ENCODE data around the gene NUP107. TPM values are rescaled to one million over a fixed set of nuclear protein-coding genes. Genes with fewer than 3 reads are reported as not detected.

The NUP107 gene
- total and polyA plus RNA-seq, 2 donors (not counting 1 experiment from before 2014, with no cell fraction given): 23.2 to 77.3 TPM

DNA sequence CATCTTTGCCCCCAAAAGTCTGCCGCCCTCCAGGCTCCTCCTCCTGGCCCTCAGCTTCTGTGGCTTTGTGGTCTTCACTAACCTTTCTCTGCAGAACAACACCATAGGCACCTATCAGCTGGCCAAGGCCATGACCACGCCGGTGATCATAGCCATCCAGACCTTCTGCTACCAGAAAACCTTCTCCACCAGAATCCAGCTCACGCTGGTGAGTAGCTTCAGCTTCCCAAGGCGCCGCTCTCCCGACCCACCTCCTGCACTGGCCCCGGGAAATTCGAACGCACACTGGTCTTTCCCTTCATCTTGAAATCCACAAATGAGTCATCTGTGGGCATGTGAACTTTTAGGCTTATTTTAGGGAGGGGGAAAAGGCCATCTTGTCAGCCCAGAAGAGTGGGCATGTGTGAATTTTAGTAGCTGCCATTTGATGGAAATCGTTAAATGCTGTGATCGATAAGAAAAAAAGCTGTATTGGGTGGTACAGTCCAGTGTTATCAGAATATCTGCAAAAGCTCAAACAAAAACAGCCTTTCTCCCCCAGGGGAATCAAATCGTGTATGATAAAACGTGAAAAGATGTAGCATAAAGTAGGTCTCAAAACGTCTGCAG is 59.9 kb downstream of the NUP107 start:
- peak overlapping the region; percentile 95 for H3K27ac Mint-ChIP-seq
- H2AFZ ChIP-seq (ENCODE audit: insufficient read depth, low read depth, low read length, poor library complexity, severe bottlenecking): peak overlapping the region; percentile 96
- WGBS (ENCODE audit: insufficient coverage): 4% methylated on average over 5 of the region's 15 CpGs
- peak overlapping the region; percentile 97 for H3K4me3 Mint-ChIP-seq
- no peaks in the 10 kb centered on the region for H3K9me3 ChIP-seq (ENCODE audit: control extremely low read depth in 1 of 3, control insufficient read depth in 2 of 3, insufficient read depth in 1 of 3, low read length in 2 of 3)
- CTCF ChIA-PET: interaction anchor here (0.6 to 2.4 kb wide), 7 partner anchors 61 to 1012 kb away, joined by 3 to 19 read pairs (median 4); partner anchors contain the start of gene MDM2
- ATAC-seq (ENCODE audit: low read depth) (peak; percentile 8), DNase-seq (no peak)
- H3K79me2 ChIP-seq (ENCODE audit: control insufficient read depth, insufficient read depth, low read length): peaks cover 28% of the 10 kb centered on the region
- H3K4me1 ChIP-seq (ENCODE audit: control insufficient read depth in 2 of 2, insufficient read depth in 2 of 2, low read length in 2 of 2): peaks cover 21 to 26% of the 10 kb centered on the region in 2 donors
- H4K20me1 ChIP-seq (ENCODE audit: control insufficient read depth, insufficient read depth, low read length, poor library complexity, severe bottlenecking): no peaks in the 10 kb centered on the region
- intact Hi-C loops (cut with micrococcal nuclease): loop anchor here (1.0 to 5.0 kb wide), 5 partner anchors 60 to 491 kb away; partner anchors contain the start of genes CPSF6, MDM1 and NUP107
- peak overlapping the region; percentile 61 to 89 for H3K27ac ChIP-seq (ENCODE audit: low read length in 2 of 2)
- peaks cover 0 to 4% of the 10 kb centered on the region in 2 experiments for H3K36me3 ChIP-seq (replicated peaks in 1 of 2; ENCODE audit: control extremely low read depth in 1 of 2, control insufficient read depth in 1 of 2, extremely low read depth in 1 of 2, insufficient read depth in 2 of 2, low read length in 1 of 2)
- POLR2A ChIA-PET: interaction anchor here (0.6 to 3.1 kb wide), 3 partner anchors 25 to 276 kb away, joined by 4 to 29 read pairs (median 4); partner anchors contain the start of gene MDM2
- peaks cover 53% of the 10 kb centered on the region for H3K4me1 Mint-ChIP-seq
- H3K9me3 Mint-ChIP-seq (ENCODE audit: insufficient read depth): no peaks in the 10 kb centered on the region
- H3K27me3 ChIP-seq (replicated peaks in 1 of 4; ENCODE audit: control extremely low read depth in 1 of 4, control insufficient read depth in 3 of 4, insufficient read depth in 4 of 4, low read length in 3 of 4): no peaks in the 10 kb centered on the region
- peak overlapping the region; percentile 75 to 96 (median 89) for H3K4me3 ChIP-seq (ENCODE audit: control extremely low read depth in 1 of 5, extremely low read depth in 1 of 5, insufficient read depth in 1 of 5, low read depth in 2 of 5, low read length in 4 of 5)
- peak overlapping the region; percentile 85 for H3K9ac ChIP-seq (ENCODE audit: low read length)
- no peaks in the 10 kb centered on the region for H3K27me3 Mint-ChIP-seq
- H3K4me2 ChIP-seq (replicated peaks; ENCODE audit: low read depth, low read length, poor library complexity, severe bottlenecking): peak overlapping the region; percentile 91
- TF ChIP-seq, protein P1, sequence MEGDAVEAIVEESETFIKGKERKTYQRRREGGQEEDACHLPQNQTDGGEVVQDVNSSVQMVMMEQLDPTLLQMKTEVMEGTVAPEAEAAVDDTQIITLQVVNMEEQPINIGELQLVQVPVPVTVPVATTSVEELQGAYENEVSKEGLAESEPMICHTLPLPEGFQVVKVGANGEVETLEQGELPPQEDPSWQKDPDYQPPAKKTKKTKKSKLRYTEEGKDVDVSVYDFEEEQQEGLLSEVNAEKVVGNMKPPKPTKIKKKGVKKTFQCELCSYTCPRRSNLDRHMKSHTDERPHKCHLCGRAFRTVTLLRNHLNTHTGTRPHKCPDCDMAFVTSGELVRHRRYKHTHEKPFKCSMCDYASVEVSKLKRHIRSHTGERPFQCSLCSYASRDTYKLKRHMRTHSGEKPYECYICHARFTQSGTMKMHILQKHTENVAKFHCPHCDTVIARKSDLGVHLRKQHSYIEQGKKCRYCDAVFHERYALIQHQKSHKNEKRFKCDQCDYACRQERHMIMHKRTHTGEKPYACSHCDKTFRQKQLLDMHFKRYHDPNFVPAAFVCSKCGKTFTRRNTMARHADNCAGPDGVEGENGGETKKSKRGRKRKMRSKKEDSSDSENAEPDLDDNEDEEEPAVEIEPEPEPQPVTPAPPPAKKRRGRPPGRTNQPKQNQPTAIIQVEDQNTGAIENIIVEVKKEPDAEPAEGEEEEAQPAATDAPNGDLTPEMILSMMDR (IDR thresholded peaks at IDR 0.05): no peak
- TF ChIP-seq EZH2 (IDR thresholded peaks at IDR 0.05; ENCODE audit: borderline replicate concordance, insufficient read depth, low read depth, low read length, poor library complexity, severe bottlenecking): no peak

DNA sequence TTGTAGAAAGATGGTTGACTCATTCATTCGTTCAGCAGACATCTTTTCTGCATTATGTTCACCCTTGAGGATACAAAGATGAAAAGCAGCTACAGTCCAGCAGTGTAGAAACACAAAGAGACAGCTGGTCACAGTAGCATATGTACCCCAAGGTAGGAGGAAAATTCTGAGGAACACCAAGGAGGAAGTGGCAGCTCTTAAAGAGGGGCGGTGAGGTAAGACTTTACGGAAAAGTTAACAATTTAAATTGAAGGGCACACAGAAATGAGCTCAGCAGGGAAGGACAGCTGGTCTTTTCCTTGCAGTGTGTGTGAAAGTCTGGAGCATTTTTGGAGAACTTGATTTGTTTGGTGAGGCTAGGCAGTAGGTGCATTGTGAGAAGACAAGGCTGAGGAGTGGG is 62.7 kb downstream of the NUP107 start:
- DNase-seq: no peak
- intact Hi-C loops (cut with micrococcal nuclease): loop anchor here (5.0 kb wide), 1 partner anchor 488 kb away; the partner anchor contains the start of gene CPSF6
- 95% methylated on average over 2 of the region's 3 CpGs for WGBS (ENCODE audit: insufficient coverage)
- H3K4me1 Mint-ChIP-seq: peaks cover 40% of the 10 kb centered on the region
- Histone ChIP-seq H3K9me3 (ENCODE audit: control extremely low read depth in 1 of 3, control insufficient read depth in 2 of 3, insufficient read depth in 1 of 3, low read length in 2 of 3) (no peaks in the 10 kb centered on the region), H2AFZ (ENCODE audit: insufficient read depth, low read depth, low read length, poor library complexity, severe bottlenecking) (no peak overlapping the region), H3K4me2 (replicated peaks; ENCODE audit: low read depth, low read length, poor library complexity, severe bottlenecking) (no peak overlapping the region), H3K4me3 (ENCODE audit: control extremely low read depth in 1 of 5, extremely low read depth in 1 of 5, insufficient read depth in 1 of 5, low read depth in 2 of 5, low read length in 4 of 5) (no peak overlapping the region), H3K27ac (ENCODE audit: low read length in 2 of 2) (no peak overlapping the region), H3K9ac (ENCODE audit: low read length) (no peak overlapping the region), H3K79me2 (ENCODE audit: control insufficient read depth, insufficient read depth, low read length) (peaks cover 28% of the 10 kb centered on the region), H3K4me1 (ENCODE audit: control insufficient read depth in 2 of 2, insufficient read depth in 2 of 2, low read length in 2 of 2) (peaks cover 18 to 21% of the 10 kb centered on the region in 2 donors), H3K36me3 (replicated peaks in 1 of 2; ENCODE audit: control extremely low read depth in 1 of 2, control insufficient read depth in 1 of 2, extremely low read depth in 1 of 2, insufficient read depth in 2 of 2, low read length in 1 of 2) (peaks cover 4 to 12% of the 10 kb centered on the region in 2 experiments), H4K20me1 (ENCODE audit: control insufficient read depth, insufficient read depth, low read length, poor library complexity, severe bottlenecking) (no peaks in the 10 kb centered on the region), H3K27me3 (replicated peaks in 1 of 4; ENCODE audit: control extremely low read depth in 1 of 4, control insufficient read depth in 3 of 4, insufficient read depth in 4 of 4, low read length in 3 of 4) (no peaks in the 10 kb centered on the region)
- TF ChIP-seq EZH2 (IDR thresholded peaks at IDR 0.05; ENCODE audit: borderline replicate concordance, insufficient read depth, low read depth, low read length, poor library complexity, severe bottlenecking): no peak
- TF ChIP-seq, protein P1 (IDR thresholded peaks at IDR 0.05): no peak
- no peak overlapping the region for H3K4me3 Mint-ChIP-seq
- no peak overlapping the region for H3K27ac Mint-ChIP-seq
- H3K27me3 Mint-ChIP-seq: no peaks in the 10 kb centered on the region
- ChIA-PET POLR2A (no interaction called here), CTCF (no interaction called here)
- no peak for ATAC-seq (ENCODE audit: low read depth)
- no peaks in the 10 kb centered on the region for H3K9me3 Mint-ChIP-seq (ENCODE audit: insufficient read depth)
